NB4 (cell line): Measurements from ENCODE around the gene CYP19A1.

Source experiments
- CTCF ChIP-seq: IDR thresholded peaks from one replicate; pipeline ENCODE4 v1.5.1; 2012; ENCODE audit warnings: low read depth, low read length
- MAX ChIP-seq: IDR thresholded peaks from 2 replicates; pipeline ENCODE4 v1.6.1; 2011; ENCODE audit warnings: low read depth, low read length
- MYC ChIP-seq: IDR thresholded peaks from 2 replicates; pipeline ENCODE4 v1.6.1; 2011; ENCODE audit warnings: low read depth, low read length
- POLR2A ChIP-seq: IDR thresholded peaks from 2 replicates; pipeline ENCODE4 v1.6.1; 2011; ENCODE audit warnings: mild to moderate bottlenecking; ENCODE audit not compliant: insufficient read length; ENCODE audit errors: extremely low read depth

- TF ChIP-seq POLR2A (no peak), CTCF (no peak), MAX (no peak), MYC (no peak)
Measured at GRCh38 chr15:51359981-51360380, 21.6 kb upstream of the CYP19A1 start.
